PC-3 (cell line): ENCODE measurements around the gene G6PC3. TPM values are rescaled to one million over a fixed set of nuclear protein-coding genes. Genes with fewer than 3 reads are reported as not detected.

Experiments used
- ATAC-seq: fragments of 200-7000 bp; cut with Tn5 transposase; 2 replicates; pipeline ENCODE4 v1.9.1; 2020; ENCODE audit warnings: mild to moderate bottlenecking, moderate library complexity
- BruUV-seq: library from RNA; stranded (reverse); fragments of 400-500 nt; replicated peaks from 2 replicates; lab custom pipeline; 2021; lab: Mats Ljungman, UMichigan
- CTCF ChIA-PET: fragments of 300-600 bp; sonication (Branson Sonifier 250); formaldehyde crosslinking; loops from one replicate; lab custom pipeline; 2022; ENCODE audit warnings: antibody characterized with exemption; lab: Charles Lee
- POLR2A ChIA-PET: fragments of 300-600 bp; sonication (Branson Sonifier 250); formaldehyde crosslinking; loops from one replicate; lab custom pipeline; 2022; ENCODE audit warnings: antibody characterized with exemption; ENCODE audit not compliant: unreplicated experiment; lab: Charles Lee
- DNase-seq: peaks from one replicate; pipeline ENCODE4 v3.0.0-alpha.2; 2015
- H2AFZ ChIP-seq: fragments of 300-600 bp; sonication (generic); 2 replicates; pipeline ENCODE4 v1.6.0; 2016; ENCODE audit warnings: antibody characterized with exemption, low read length
- H3F3A ChIP-seq: fragments of 300-600 bp; sonication (generic); one replicate; pipeline ENCODE4 v1.6.0; 2017; ENCODE audit warnings: antibody characterized with exemption, low read length, control low read depth, mild to moderate bottlenecking; ENCODE audit not compliant: unreplicated experiment
- H3K27ac ChIP-seq: fragments of 300-600 bp; sonication (generic); 2 replicates; pipeline ENCODE4 v1.5.1; 2016; ENCODE audit warnings: mild to moderate bottlenecking, low read length
- H3K27me3 ChIP-seq: fragments of 300-600 bp; sonication (generic); 2 replicates; pipeline ENCODE4 v1.6.1; 2016; ENCODE audit warnings: low read length, mixed read lengths
- H3K36me3 ChIP-seq: fragments of 300-600 bp; sonication (generic); 2 replicates; pipeline ENCODE4 v1.6.1; 2016; ENCODE audit warnings: low read depth, mixed run types, low read length, mixed read lengths
- H3K4me1 ChIP-seq: fragments of 300-600 bp; sonication (generic); 2 replicates; pipeline ENCODE4 v1.5.1; 2016; ENCODE audit warnings: low read length; ENCODE audit not compliant: insufficient read depth
- H3K4me2 ChIP-seq: fragments of 300-600 bp; sonication (generic); 2 replicates; pipeline ENCODE4 v1.6.0; 2016; ENCODE audit warnings: low read length
- H3K4me3 ChIP-seq: fragments of 300-600 bp; sonication (generic); 2 replicates; pipeline ENCODE4 v1.5.1; 2016; ENCODE audit warnings: mild to moderate bottlenecking, low read length, mixed read lengths
- H3K79me2 ChIP-seq: fragments of 300-600 bp; sonication (generic); 2 replicates; pipeline ENCODE4 v1.6.1; 2017; ENCODE audit warnings: low read length, mixed read lengths
- H3K9ac ChIP-seq: fragments of 300-600 bp; sonication (generic); 2 replicates; pipeline ENCODE4 v1.6.0; 2016; ENCODE audit warnings: mild to moderate bottlenecking, low read length
- H3K9me2 ChIP-seq: fragments of 300-600 bp; sonication (generic); replicated peaks from 2 replicates; pipeline ENCODE4 v1.6.1; 2016; ENCODE audit warnings: mixed run types, low read length, mixed read lengths
- H3K9me3 ChIP-seq: fragments of 300-600 bp; sonication (generic); 2 replicates; pipeline ENCODE4 v1.6.1; 2016; ENCODE audit warnings: low read length, mixed read lengths
- H4K20me1 ChIP-seq: fragments of 300-600 bp; sonication (generic); 2 replicates; pipeline ENCODE4 v1.6.1; 2016; ENCODE audit warnings: low read length, mixed read lengths
- CTCF ChIP-seq: fragments of 300-600 bp; sonication (generic); conservative IDR thresholded peaks from 2 replicates; pipeline ENCODE4 v1.5.1; 2017; ENCODE audit warnings: antibody characterized with exemption, low read depth, mild to moderate bottlenecking, low read length
- EZH2 ChIP-seq: fragments of 300-600 bp; sonication (generic); IDR thresholded peaks from one replicate; pipeline ENCODE4 v1.6.1; 2017; ENCODE audit warnings: antibody characterized with exemption, mild to moderate bottlenecking, low read length; ENCODE audit not compliant: unreplicated experiment
- EZH2phosphoT487 ChIP-seq: fragments of 300-600 bp; sonication (generic); IDR thresholded peaks from 2 replicates; pipeline ENCODE4 v1.6.1; 2018; ENCODE audit warnings: mild to moderate bottlenecking, antibody characterized with exemption, low read length, borderline replicate concordance
- intact Hi-C: fragments of 100-400 bp; cut with micrococcal nuclease; formaldehyde crosslinking; loops from 2 replicates; pipeline ENCODE4 v1.9.0; 2023
- total RNA-seq: library from RNA; depleted of rRNA; stranded (reverse); fragments of >200 nt; gene quantifications from 2 replicates; pipeline ENCODE4 v1.2.3, GENCODE V29; 2014

Gene G6PC3
- total RNA-seq, 1 experiment from 2014 or later, result 69.5 TPM

GRCh38 chr17:44074911-44075285, 4.4 kb downstream of the G6PC3 start:
- no peaks in the 10 kb centered on the region for H3K27me3 ChIP-seq
- intact Hi-C loops, result loop anchor here (10.0 kb wide), 1 partner anchor 110 kb away; the partner anchor contains the start of gene TMUB2
- no peak overlapping the region for H3K9ac ChIP-seq
- DNase-seq (no peak), ATAC-seq (no peak)
- peaks cover 19% of the 10 kb centered on the region for H3K36me3 ChIP-seq
- TF ChIP-seq EZH2phosphoT487, result no peak
- no peak for TF ChIP-seq EZH2
- TF ChIP-seq CTCF, result no peak
- POLR2A ChIA-PET, result interaction anchor here (0.8 kb wide), 1 partner anchor 9 kb away, joined by 4 read pairs; no protein-coding TSS in a partner anchor
- CTCF ChIA-PET, result no interaction called here
- H3K4me1 ChIP-seq, result peaks cover 17% of the 10 kb centered on the region
- H3K4me3 ChIP-seq, result no peak overlapping the region
- H2AFZ ChIP-seq, result no peak overlapping the region
- no peak overlapping the region for H3K4me2 ChIP-seq
- BruUV-seq, result no TSS peak
- no peaks in the 10 kb centered on the region for H4K20me1 ChIP-seq
- H3K9me2 ChIP-seq, result no peaks in the 10 kb centered on the region
- no peaks in the 10 kb centered on the region for H3F3A ChIP-seq
- peaks cover 25% of the 10 kb centered on the region for H3K79me2 ChIP-seq
- no peaks in the 10 kb centered on the region for H3K9me3 ChIP-seq
- no peak overlapping the region for H3K27ac ChIP-seq

GRCh38 chr17:44075598-44076293, 5.2 kb downstream of the G6PC3 start:
- Histone ChIP-seq H3K79me2 (peaks cover 25% of the 10 kb centered on the region), H3K9ac (no peak overlapping the region), H3K27ac (no peak overlapping the region), H3K36me3 (peaks cover 19% of the 10 kb centered on the region), H2AFZ (no peak overlapping the region), H3K4me3 (no peak overlapping the region), H4K20me1 (no peaks in the 10 kb centered on the region), H3F3A (no peaks in the 10 kb centered on the region), H3K9me2 (no peaks in the 10 kb centered on the region), H3K4me2 (no peak overlapping the region), H3K27me3 (no peaks in the 10 kb centered on the region), H3K9me3 (no peaks in the 10 kb centered on the region), H3K4me1 (peaks cover 12% of the 10 kb centered on the region)
- BruUV-seq, result no TSS peak
- CTCF ChIA-PET, result no interaction called here
- POLR2A ChIA-PET, result no interaction called here
- TF ChIP-seq CTCF (no peak), EZH2 (no peak), EZH2phosphoT487 (no peak)
- no peak for DNase-seq
- intact Hi-C loops, result loop anchor here (10.0 kb wide), 1 partner anchor 109 kb away; the partner anchor contains the start of gene TMUB2
- ATAC-seq, result no peak
